Caco-2 (cell line): ENCODE measurements around the gene NAA38. TPM values are rescaled to one million over a fixed set of nuclear protein-coding genes. Genes with fewer than 3 reads are reported as not detected.
A peak's percentile ranks its signal among the peaks of the same experiment; 100 is the strongest.

Source experiments
- BruUV-seq: library from RNA; stranded (reverse); fragments of 400-500 nt; replicated peaks from 2 replicates; lab custom pipeline; 2021; lab: Mats Ljungman, UMichigan
- CTCF ChIA-PET: fragments of 300-600 bp; sonication (Branson Sonifier 250); formaldehyde crosslinking; loops from one replicate; lab custom pipeline; 2022; ENCODE audit warnings: antibody characterized with exemption; lab: Charles Lee
- POLR2A ChIA-PET: fragments of 300-600 bp; sonication (Branson Sonifier 250); formaldehyde crosslinking; loops from one replicate; lab custom pipeline; 2022; ENCODE audit warnings: antibody characterized with exemption; lab: Charles Lee
- DNase-seq, 2 experiments: peaks; one replicate each; pipeline versions ENCODE4 v3.0.0 to v3.0.0-alpha.2; 2020 to 2022
- H3K27me3 ChIP-seq: replicated peaks from 2 replicates; pipeline ENCODE4 v1.6.0; 2011; ENCODE audit warnings: low read length; ENCODE audit not compliant: control insufficient read depth, insufficient read depth
- H3K36me3 ChIP-seq: 2 replicates; pipeline ENCODE4 v1.5.1; 2011; ENCODE audit warnings: low read length; ENCODE audit not compliant: control insufficient read depth, insufficient read depth
- H3K4me1 ChIP-seq: fragments of 250-450 bp; sonication (Bioruptor Pico); 2 replicates; pipeline ENCODE4 v1.5.1; 2020; ENCODE audit warnings: mild to moderate bottlenecking
- H3K4me3 ChIP-seq: 2 replicates; pipeline ENCODE4 v1.5.1; 2011; ENCODE audit warnings: low read depth, mild to moderate bottlenecking, control low read depth, low read length
- H3K9me3 ChIP-seq: fragments of 250-450 bp; sonication (Bioruptor Pico); 2 replicates; pipeline ENCODE4 v1.5.1; 2020; ENCODE audit warnings: mild to moderate bottlenecking, moderate library complexity
- H3K27ac Mint-ChIP-seq: one replicate; pipeline ENCODE4 v1.8.0; 2022; ENCODE audit warnings: mixed read lengths; ENCODE audit not compliant: unreplicated experiment
- H3K27me3 Mint-ChIP-seq: one replicate; pipeline ENCODE4 v1.8.0; 2022; ENCODE audit warnings: mixed read lengths; ENCODE audit not compliant: insufficient read depth, unreplicated experiment
- H3K36me3 Mint-ChIP-seq: one replicate; pipeline ENCODE4 v1.8.0; 2022; ENCODE audit warnings: mild to moderate bottlenecking, mixed read lengths; ENCODE audit not compliant: insufficient read depth, unreplicated experiment
- H3K4me1 Mint-ChIP-seq: one replicate; pipeline ENCODE4 v1.8.0; 2022; ENCODE audit warnings: low read depth, mixed read lengths; ENCODE audit not compliant: unreplicated experiment
- H3K4me3 Mint-ChIP-seq: one replicate; pipeline ENCODE4 v1.8.0; 2022; ENCODE audit warnings: mild to moderate bottlenecking, moderate library complexity, mixed read lengths; ENCODE audit not compliant: unreplicated experiment
- H3K9me3 Mint-ChIP-seq: one replicate; pipeline ENCODE4 v1.8.0; 2022; ENCODE audit warnings: mixed read lengths; ENCODE audit not compliant: unreplicated experiment
- CTCF ChIP-seq, 2 experiments: fragments of 200-600 bp in 1 of 2; IDR thresholded peaks; 1 replicate in 1 of 2; 2 replicates in 1 of 2; pipeline versions ENCODE4 v1.5.1 to v1.8.0; 2011 to 2022; ENCODE audit warnings: antibody characterized with exemption in 1 of 2, control low read depth in 1 of 2, inconsistent platforms in 1 of 2, low read depth in 1 of 2, low read length in 1 of 2, mild to moderate bottlenecking in 1 of 2, moderate library complexity in 1 of 2; ENCODE audit not compliant: insufficient read depth in 1 of 2, severe bottlenecking in 1 of 2, unreplicated experiment in 1 of 2
- intact Hi-C: fragments of 100-400 bp; cut with micrococcal nuclease; formaldehyde crosslinking; loops from one replicate; pipeline ENCODE4 v1.10.0; 2022; ENCODE audit not compliant: unreplicated experiment
- total RNA-seq: library from RNA; stranded (reverse); gene quantifications from 2 replicates; pipeline ENCODE4 v1.2.3, GENCODE V29; 2022

The NAA38 gene
- total RNA-seq, 1 experiment from 2014 or later = 27.4 TPM

GRCh38 chr17:7887038-7887481, 29.7 kb upstream of the NAA38 start:
- ChIA-PET CTCF (no interaction called here), POLR2A (no interaction called here)
- BruUV-seq = TSS peak; percentile 38
- intact Hi-C loops = no loop called here
- Histone ChIP-seq H3K36me3 (no peaks in the 10 kb centered on the region), H3K4me3 (peak overlapping the region; percentile 72), H3K9me3 (no peaks in the 10 kb centered on the region), H3K4me1 (no peaks in the 10 kb centered on the region; the same call in 1 of the 2 replicates), H3K27me3 (no peaks in the 10 kb centered on the region)
- Mint-ChIP-seq H3K4me3 (no peak overlapping the region), H3K27ac (no peak overlapping the region), H3K36me3 (peaks cover 6% of the 10 kb centered on the region), H3K9me3 (no peaks in the 10 kb centered on the region), H3K27me3 (no peaks in the 10 kb centered on the region), H3K4me1 (no peaks in the 10 kb centered on the region)
- DNase-seq = no peak
- no peak for TF ChIP-seq CTCF (IDR thresholded peaks at IDR 0.05; ENCODE audit: insufficient read depth in 1 of 2, low read depth in 1 of 2, low read length in 1 of 2, severe bottlenecking in 1 of 2, unreplicated experiment in 1 of 2)

- Mint-ChIP-seq H3K36me3 (peaks cover 6% of the 10 kb centered on the region), H3K9me3 (no peaks in the 10 kb centered on the region), H3K27me3 (no peaks in the 10 kb centered on the region), H3K27ac (no peak overlapping the region), H3K4me1 (no peaks in the 10 kb centered on the region), H3K4me3 (no peak overlapping the region)
- Histone ChIP-seq H3K4me3 (peak overlapping the region; percentile 72), H3K27me3 (no peaks in the 10 kb centered on the region), H3K36me3 (no peaks in the 10 kb centered on the region), H3K9me3 (no peaks in the 10 kb centered on the region), H3K4me1 (no peaks in the 10 kb centered on the region; the same call in 1 of the 2 replicates)
- CTCF ChIA-PET = interaction anchor here (1.5 kb wide), 1 partner anchor 29 kb away, joined by 7 read pairs; the partner anchor contains the start of gene NAA38
- BruUV-seq = no TSS peak
- no peak for TF ChIP-seq CTCF (IDR thresholded peaks at IDR 0.05; ENCODE audit: insufficient read depth in 1 of 2, low read depth in 1 of 2, low read length in 1 of 2, severe bottlenecking in 1 of 2, unreplicated experiment in 1 of 2)
- POLR2A ChIA-PET = no interaction called here
- DNase-seq = peak in 1 of 2 experiments; percentile 18
- intact Hi-C loops = no loop called here
These were observed 29.1 kb upstream of the NAA38 start for GRCh38 chr17:7886227-7887037.

GRCh38 chr17:7885367-7886226, 28.2 kb upstream of the NAA38 start:
- TF ChIP-seq CTCF (IDR thresholded peaks at IDR 0.05; ENCODE audit: insufficient read depth in 1 of 2, low read depth in 1 of 2, low read length in 1 of 2, severe bottlenecking in 1 of 2, unreplicated experiment in 1 of 2) = no peak
- CTCF ChIA-PET = interaction anchor here (0.6 to 1.5 kb wide), 2 partner anchors 29 to 211 kb away, joined by 3 to 7 read pairs; partner anchors contain the start of gene NAA38
- no peaks in the 10 kb centered on the region for H3K9me3 ChIP-seq
- DNase-seq = peak; percentile 35 to 37
- H3K27me3 Mint-ChIP-seq = no peaks in the 10 kb centered on the region
- intact Hi-C loops = no loop called here
- peak overlapping the region; percentile 72 for H3K4me3 ChIP-seq
- no peaks in the 10 kb centered on the region for H3K27me3 ChIP-seq
- H3K4me1 Mint-ChIP-seq = no peaks in the 10 kb centered on the region
- BruUV-seq = no TSS peak
- POLR2A ChIA-PET = interaction anchor here (0.6 to 0.7 kb wide), 2 partner anchors 30 to 264 kb away, joined by 3 to 4 read pairs; no protein-coding TSS in a partner anchor
- H3K4me1 ChIP-seq = no peaks in the 10 kb centered on the region; the same call in 1 of the 2 replicates
- H3K9me3 Mint-ChIP-seq = no peaks in the 10 kb centered on the region
- H3K27ac Mint-ChIP-seq = no peak overlapping the region
- H3K4me3 Mint-ChIP-seq = no peak overlapping the region
- no peaks in the 10 kb centered on the region for H3K36me3 ChIP-seq
- peaks cover 2% of the 10 kb centered on the region for H3K36me3 Mint-ChIP-seq
